GM21390 (cell line): ENCODE results near the gene TNFSF13B.
"Not testable (repeated sequence)": the region's sequence is repeated elsewhere in the genome, so short reads cannot be mapped to it uniquely, and the experiment has no call there.

ENCODE experiments used
- ATAC-seq: cut with Tn5 transposase; IDR thresholded peaks from one replicate; pipeline ENCODE4 v1.9.1; 2021; ENCODE audit not compliant: unreplicated experiment

The TNFSF13B gene

GRCh38 chr13:108278466-108278865, 8.9 kb downstream of the TNFSF13B start:
- ATAC-seq, result no peak

- no peak for ATAC-seq
Measured at GRCh38 chr13:108281901-108282300, 12.4 kb downstream of the TNFSF13B start.

DNA sequence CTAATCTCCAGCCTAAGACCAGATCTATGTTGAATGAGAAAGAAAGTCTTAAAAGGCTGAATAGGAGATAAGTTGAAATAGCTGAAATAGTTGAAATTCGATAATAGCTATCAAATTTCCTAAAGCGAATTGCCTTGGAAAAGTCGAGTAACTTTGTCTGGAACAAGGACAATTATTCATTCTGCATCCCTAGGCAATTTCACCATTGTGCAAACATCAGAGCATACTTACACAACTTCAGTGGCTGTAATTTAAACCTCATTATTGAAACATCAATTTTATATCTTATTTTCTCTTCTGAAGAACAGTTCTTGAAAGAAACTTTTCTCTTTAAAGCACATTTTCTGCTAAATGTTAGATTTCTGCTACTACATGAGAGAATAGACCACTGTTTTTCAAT, 13.6 kb downstream of the TNFSF13B start:
- ATAC-seq, result no peak

DNA sequence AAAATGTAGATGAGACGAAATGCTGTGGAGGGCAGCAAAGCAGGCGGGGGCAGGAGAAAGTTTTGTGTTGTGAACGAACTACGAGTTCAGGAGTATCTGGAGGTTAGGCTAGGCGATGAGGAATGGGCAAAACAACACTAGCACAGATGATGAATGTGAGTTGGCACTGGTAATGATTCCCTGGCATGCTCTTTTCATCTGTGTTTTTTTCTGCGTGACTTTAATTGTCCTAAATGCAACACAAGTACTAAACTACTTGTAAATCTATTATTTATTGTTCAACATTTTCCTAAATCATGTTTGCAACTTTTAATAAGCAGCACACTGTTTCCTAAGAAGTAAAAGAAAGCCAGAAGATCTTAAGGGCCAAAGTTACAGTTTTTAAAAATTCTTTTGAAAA, 19.2 kb downstream of the TNFSF13B start:
- ATAC-seq, result no peak

DNA sequence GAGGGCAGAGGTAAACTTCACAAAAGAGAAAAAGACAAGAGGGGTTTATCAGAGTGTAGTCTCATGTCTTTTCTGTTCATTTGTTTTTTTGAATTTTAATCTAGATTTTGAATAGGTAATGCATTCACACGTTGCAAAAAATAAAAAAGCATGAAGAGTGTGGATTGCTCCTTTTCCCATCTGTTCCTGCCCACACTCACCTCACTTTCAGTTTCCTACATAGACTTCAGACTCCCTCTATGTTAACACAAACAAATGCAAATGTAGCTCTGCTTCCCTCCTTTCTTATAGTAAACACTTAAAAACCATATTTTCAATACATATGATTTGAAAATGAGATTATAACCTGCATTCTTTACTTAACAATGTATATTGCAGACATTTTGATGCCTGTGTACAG, 20.3 kb downstream of the TNFSF13B start:
- ATAC-seq, result no peak

GRCh38 chr13:108297114-108297513, 27.6 kb downstream of the TNFSF13B start:
- no peak for ATAC-seq

DNA sequence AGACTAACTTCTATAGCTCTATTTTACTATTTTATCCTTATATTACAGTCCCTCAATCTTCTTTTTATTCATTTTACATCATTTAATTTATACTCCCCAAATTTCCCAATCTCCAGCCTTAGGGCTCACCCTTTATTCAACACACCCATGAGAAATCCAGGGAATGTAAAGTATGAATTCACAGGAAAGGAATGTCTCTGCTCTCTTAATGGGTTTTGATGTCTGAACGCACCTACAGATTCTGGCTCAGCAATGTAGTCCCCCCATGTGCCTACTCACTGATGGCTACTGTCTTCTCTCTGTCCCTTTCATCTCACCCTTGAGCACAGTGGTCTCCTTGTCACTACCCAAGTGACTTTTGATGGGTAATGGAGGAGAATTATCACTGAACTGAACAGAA, 32.8 kb downstream of the TNFSF13B start:
- ATAC-seq, result no peak

DNA sequence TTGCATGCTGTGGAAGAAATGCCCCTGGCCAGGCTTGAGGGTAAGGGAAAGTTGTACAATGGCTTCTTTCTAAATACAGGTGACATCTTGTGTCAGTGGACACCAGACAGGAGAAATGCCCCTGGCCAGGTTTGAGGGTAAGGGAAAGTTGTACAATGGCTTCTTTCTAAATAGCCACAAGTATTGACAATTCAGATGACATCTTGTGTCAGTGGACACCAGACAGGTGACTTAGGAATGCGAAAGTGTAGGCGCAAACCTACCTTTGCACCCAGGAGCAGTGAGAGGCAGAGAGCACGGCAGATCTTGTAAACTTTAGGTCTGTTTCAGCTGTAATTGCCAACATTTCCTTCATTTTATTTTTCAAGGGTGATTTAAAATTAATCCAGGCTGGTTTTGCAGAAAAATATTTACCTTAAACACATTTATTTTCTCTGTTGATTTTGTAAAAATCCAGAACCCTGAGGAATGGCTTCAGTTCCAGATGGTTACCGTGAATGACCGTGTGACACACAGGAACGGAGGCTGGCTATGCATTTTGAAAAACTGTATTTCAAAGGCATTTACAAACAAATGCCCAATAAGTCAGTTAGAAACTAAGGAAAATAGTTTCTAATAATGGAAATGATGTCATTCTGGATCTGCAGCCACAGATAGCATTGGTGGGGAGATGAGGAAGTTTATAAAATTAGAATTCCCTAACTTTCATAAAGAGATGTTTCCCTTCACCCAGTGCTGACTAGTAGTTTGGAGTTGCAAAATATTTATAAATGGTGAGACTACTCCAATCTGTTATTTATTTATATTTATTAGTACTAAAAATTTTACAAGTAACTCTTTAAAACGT, 34.9 kb downstream of the TNFSF13B start:
- no peak for ATAC-seq

DNA sequence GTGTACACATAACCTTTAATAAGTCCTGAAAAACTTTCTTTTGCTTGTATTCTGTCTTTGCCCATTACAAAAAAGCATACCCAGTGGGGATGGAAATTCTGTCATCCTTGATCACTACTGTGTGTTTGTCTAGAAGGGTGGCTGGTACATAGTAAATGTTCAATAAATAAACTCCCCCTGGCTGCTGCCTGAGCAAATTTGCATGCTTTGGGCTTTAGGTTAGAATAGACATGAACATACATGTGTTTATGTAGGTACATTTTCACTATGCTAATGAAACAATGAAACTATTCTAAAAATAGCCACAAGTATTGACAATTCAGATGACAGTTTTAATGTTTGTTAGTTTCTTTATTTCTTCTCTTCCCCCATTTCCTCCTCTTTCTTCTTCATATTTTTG, 36.1 kb downstream of the TNFSF13B start:
- no peak for ATAC-seq

- no peak for ATAC-seq
Measured at GRCh38 chr13:108306860-108307259, 37.3 kb downstream of the TNFSF13B start.

DNA sequence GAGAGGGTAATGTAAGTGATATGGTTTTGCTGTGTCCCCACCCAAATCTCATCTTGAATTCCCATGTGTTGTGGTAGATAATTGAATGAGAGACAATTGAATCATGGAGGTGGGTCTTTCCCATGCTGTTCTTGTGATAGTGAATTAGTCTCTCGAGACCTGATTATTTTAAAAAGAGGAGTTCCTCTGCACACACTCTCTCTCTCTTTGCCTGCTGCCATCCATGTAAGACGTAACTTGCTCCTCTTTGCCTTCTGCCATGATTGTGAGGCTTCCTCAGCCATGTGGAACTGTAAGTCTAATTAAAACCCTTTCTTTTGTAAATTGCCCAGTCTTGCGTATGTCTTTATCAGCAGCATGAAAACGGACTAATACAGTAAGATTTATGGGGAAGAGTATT, 42.1 kb downstream of the TNFSF13B start:
- ATAC-seq, result not testable (repeated sequence)

- ATAC-seq, result no peak
Measured at GRCh38 chr13:108313382-108313781, 43.9 kb downstream of the TNFSF13B start.

DNA sequence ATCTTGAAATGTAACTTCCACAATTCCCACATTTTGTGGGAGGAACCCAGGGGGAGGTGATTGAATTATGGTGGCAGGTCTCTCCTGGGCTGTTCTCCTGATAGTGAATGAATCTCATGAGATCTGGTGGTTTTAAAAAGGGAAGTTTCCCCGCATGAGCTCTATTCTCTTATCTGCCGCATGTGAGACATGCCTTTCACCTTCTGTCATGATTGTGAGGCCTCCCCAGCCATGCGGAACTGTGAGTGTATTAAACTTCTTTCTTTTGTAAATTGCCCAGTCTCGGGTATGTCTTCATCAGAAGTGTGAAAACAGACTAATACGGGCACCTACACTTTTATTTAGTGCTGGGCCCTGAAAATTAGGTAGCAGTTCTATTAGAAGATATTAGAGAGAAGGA, 45.8 kb downstream of the TNFSF13B start:
- peak; percentile 78 for ATAC-seq

DNA sequence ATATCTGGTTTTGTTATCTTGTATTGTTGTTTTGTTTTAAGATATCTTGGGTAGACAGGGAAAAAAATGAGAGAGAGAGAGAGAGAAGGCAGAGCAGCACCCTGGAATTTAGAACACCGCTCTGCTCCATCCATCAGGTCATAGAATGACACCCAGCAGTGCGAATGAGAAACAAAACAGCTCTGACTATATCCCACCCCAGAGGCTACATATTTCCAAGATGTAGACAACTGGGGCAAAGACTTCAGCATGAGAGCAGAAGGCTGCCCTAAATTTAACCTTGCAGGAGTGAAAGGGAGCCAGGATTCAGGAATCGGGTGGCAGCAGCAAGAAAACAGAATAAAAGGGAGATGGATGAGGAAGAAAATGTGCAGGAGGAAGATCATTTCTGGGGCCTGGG, 46.5 kb downstream of the TNFSF13B start:
- no peak for ATAC-seq

GRCh38 chr13:108316413-108316812, 46.9 kb downstream of the TNFSF13B start:
- no peak for ATAC-seq

- peak; percentile 76 for ATAC-seq
Measured at GRCh38 chr13:108322206-108322824, 52.8 kb downstream of the TNFSF13B start.

DNA sequence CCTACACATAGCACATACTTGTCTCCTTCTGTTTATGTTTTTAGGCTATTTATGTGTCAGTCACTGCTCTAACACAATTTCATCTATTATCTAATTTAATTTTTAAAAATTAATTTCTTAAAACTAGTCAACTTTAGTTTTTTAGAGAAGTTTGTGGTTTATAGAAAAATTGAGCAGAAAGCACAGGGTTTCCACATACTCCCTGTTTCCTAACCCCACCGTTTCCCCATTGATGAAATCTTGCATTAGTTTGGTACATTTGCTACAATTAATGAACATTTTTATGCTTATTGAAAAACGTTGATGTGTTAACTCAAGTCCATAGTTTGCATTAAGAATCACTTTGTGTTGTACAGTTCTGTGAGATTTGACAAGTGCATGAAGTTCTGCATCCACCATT, 53.5 kb downstream of the TNFSF13B start:
- no peak for ATAC-seq

- ATAC-seq, result no peak
Measured at GRCh38 chr13:108325863-108326262, 56.3 kb downstream of the TNFSF13B start.

DNA sequence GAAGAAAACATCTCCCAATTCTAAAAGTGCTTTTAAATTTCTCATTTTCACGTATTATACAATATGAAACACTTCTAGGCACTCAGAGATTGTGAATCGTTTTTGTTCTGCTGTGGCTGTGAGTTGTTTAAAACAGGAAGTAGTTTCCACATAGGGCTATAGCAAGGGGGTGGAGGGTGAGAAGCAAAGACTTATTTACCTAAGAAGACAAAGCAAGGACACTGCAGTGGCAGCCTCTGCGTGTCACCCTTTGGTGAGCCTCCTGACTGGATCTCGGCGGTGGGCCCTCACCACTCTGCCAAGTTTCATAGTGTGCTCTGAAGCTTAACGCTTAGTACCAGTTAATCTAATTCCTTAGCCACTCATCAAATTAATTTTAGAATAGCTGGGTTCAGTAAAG, 56.8 kb downstream of the TNFSF13B start:
- ATAC-seq, result peak; percentile 92

GRCh38 chr13:108328848-108329247, 59.3 kb downstream of the TNFSF13B start:
- ATAC-seq, result no peak

GRCh38 chr13:108332791-108333190, 63.3 kb downstream of the TNFSF13B start:
- ATAC-seq, result no peak
